C4-2B (cell line): ENCODE data around the gene OPCML.

ENCODE experiments used
- CTCF ChIP-seq: fragments of 450-650 bp; conservative IDR thresholded peaks from 2 replicates; pipeline ENCODE4 v1.5.1; 2017; ENCODE audit warnings: mild to moderate bottlenecking
- ZFX ChIP-seq: fragments of 450-650 bp; IDR thresholded peaks from 2 replicates; pipeline ENCODE4 v1.6.1; 2017

- peak; percentile 88 for TF ChIP-seq CTCF
- no peak for TF ChIP-seq ZFX
These were observed 368.6 kb downstream of the OPCML start for GRCh38 chr11:133163463-133164419.
